HG03066 (cell line): Measurements from ENCODE around the gene DMWD.
"Not testable (repeated sequence)": the region's sequence is repeated elsewhere in the genome, so short reads cannot be mapped to it uniquely, and the experiment has no call there.

Experiments
- ATAC-seq: cut with Tn5 transposase; IDR thresholded peaks from one replicate; pipeline ENCODE4 v1.9.1; 2021; ENCODE audit warnings: low read depth; ENCODE audit not compliant: unreplicated experiment

Gene DMWD

DNA sequence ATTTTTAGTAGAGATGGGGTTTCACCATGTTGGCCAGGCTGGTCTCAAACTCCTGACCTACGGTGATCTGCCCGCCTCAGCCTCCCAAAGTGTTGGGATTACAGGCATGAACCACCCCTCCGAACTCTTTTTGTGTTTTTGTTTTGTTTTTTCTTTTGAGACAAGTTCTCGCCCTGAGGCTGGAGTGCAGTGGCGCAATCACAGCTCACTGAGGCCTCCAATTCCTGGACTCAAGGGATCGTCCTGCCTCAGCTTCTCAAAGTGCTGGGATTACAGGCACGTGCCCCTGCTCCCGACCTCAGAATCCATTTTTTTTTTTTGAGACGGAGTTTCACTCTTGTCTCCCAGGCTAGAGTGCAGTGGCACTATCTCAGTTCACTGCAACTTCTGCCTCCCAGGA, 35.0 kb downstream of the DMWD start:
- ATAC-seq, result no peak

DNA sequence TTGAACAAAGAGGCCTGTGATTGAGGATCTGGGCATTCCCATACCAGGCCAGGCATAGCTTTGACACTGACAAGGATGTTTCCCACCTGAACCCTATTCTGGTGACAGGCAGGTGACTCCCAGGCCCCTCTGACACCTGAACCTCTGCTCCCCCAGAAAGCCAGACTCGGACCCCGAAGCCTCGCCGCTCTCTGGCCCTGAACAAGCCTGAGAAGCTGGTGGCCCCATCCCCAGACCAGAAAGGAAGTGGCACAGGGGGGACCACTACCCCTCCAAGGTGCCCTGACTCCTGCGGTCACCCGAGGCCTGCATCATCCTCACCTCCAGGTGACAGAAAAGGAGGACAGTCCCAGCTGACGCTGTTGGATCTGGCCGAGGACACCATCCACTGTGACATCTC, 38.3 kb downstream of the DMWD start:
- no peak for ATAC-seq

DNA sequence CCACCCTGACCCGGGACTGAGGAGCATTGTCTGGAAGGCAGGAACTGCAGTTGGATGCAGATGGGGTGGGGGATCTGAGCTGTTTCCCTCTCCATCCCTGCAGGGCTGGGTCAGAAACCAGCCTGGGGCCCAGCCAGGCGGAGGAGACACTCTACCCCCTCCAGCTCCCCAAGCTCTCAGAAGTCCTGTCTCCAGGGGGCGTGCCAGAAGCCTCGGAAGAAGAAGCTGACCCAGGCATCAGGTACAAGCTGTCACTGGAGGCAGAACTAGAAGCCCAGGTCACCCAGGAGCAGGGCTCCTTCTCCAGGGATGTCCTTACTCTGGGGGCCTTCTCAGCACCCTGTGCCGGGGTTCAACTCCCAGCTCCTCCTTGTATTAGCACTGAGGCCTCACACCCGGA, 39.1 kb downstream of the DMWD start:
- no peak for ATAC-seq

DNA sequence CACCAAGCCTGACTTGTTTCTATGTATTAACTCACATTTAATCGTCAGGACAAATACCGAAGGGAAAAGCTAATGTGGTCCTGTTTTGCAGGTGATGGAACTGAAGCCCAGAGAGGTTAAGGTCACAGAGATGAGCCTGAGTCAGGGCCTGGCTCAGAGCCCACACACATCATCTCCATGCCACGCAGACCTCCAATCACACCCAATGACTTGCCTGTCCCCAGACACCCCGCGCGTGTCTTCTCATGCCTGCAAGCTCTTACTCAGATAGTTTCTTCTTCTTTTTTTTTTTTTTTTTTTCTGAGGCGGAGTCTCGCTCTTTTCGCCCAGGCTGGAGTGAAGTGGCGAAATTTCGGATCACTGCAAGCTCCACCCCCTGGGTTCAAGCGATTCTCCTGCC, 40.0 kb downstream of the DMWD start:
- no peak for ATAC-seq

DNA sequence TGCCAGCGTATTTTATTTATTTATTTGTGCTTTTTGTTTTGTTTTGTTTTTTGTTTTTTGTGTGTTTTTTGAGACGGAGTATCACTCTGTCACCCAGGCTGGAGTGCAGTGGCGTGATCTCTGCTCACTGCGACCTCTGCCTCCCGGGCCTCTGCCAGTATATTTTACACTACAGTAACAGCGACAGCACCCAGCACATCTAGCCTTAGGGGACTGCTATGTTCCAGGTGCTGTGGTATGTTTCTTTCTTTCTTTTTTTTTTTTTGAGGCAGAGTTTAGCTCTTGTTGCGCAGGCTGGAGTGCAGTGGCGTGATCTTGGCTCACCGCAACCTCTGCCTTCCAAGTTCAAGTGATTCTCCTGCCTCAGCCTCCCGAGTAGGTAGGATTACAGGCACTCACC, 41.2 kb downstream of the DMWD start:
- ATAC-seq, result not testable (repeated sequence)

DNA sequence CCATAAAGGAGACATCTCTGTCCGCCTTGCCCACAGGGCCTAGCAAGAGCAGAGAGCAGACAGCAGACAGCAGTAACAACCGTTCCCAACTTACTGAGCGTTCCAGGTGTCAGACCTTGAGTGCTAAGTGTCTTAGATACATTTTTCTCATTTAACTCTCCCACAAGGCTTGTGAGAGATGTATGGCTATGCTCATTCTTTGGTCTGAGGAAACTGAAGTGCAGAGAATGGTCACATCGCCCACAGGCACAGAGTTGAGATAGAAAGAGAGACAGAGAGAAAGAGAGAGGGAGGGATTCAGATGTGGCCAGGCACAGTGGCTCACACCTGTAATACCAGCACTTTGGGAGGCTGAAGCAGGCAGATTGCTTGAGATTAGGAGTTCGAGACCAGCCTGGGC, 45.1 kb downstream of the DMWD start:
- ATAC-seq, result no peak

DNA sequence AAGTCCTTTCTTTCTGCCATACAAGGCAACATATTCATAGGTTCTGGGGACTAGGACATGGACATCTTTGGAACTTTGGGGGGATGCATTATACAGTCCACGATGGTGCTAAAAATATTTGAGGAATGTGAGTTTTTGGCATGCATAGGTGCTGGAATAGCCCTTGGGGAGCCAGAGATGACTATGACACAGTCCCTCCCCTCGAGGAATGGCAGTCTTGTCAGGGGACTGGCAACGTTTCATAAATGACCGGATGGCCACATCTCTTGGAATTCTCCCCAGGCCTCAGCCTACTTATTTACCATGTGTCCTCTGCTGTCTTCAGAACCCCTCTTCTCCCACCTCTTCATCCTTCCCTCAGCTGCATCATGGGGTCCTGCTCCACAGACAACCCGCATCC, 45.8 kb downstream of the DMWD start:
- ATAC-seq, result no peak

DNA sequence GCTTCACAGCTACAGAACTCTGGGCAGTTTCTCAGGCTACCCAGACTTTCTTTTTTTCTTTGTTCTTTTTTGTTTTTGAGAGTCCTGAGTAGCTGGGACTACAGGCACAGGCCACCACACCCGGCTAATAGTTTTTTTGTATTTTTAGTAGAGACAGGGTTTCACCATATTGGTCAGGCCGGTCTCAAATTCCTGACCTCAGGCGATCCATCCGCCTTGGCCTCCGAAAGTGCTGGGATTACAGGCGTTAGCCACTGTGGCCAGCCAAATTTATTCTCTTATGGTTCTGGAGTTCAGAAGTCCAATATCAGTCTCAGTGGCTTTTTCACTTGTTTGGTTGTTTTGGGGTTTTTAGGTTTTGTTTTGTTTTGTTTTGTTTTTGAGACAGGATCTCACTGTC, 47.0 kb downstream of the DMWD start:
- no peak for ATAC-seq

DNA sequence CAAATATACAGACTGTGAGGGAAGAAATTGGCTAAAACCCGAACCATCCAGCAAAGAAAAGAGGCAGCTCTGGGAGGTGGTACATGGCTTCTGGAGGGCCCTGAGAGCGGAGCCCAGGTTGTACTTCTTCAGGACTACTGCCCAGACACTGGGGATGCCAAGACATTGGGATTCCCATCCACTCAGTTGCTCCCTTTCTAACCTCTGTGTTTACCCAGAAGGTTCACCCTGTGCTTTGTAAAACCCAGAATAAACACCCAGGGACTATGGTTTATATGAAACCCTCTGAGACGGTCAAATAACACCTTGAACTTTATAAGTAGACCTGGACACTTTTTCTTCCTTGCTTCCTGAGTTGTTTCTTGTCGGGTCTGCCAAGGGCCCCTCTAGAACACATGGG, 49.7 kb downstream of the DMWD start:
- ATAC-seq, result no peak

DNA sequence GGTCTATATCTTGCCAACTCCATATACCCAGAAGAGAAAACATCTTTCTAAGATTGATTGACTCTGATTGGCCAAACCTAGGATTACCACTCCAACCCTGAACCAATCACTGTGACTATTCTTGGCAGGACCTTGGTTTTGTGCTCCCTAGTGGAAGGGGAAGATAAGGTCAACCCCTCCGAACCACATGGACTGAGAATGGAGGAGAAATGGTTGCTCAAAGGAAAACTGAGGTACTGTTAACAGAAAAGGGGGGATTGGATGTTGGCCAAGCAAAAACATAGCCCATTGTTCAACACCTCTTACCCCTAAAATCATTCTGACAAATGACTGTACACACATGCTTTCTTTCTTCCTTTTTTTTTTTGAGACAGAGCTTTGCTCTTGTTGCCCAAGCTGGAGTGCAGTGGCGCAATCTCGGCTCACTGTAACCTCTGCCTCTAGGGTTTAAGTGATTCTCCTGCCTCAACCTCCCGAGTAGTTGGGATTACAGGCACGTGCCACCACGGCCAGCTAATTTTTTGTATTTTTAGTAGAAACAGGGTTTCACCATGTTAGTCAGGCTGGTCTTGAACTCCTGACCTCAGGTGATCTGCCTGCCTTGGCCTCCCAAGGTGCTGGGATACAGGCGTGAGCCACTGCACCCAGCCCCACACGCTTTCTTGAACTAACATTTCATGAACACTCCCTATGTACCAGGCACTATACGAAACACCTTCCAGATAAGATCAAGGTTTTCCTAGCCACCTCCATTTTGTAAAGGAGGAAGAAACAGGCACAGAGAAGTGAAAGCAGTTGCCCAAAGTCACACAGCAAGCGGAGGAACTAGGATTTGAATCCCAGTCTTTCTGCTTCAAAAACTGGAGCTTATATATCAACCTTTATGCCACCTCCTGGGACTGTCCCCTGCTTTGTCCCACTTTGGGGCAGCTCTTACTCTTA, 52.9 kb downstream of the DMWD start:
- no peak for ATAC-seq

DNA sequence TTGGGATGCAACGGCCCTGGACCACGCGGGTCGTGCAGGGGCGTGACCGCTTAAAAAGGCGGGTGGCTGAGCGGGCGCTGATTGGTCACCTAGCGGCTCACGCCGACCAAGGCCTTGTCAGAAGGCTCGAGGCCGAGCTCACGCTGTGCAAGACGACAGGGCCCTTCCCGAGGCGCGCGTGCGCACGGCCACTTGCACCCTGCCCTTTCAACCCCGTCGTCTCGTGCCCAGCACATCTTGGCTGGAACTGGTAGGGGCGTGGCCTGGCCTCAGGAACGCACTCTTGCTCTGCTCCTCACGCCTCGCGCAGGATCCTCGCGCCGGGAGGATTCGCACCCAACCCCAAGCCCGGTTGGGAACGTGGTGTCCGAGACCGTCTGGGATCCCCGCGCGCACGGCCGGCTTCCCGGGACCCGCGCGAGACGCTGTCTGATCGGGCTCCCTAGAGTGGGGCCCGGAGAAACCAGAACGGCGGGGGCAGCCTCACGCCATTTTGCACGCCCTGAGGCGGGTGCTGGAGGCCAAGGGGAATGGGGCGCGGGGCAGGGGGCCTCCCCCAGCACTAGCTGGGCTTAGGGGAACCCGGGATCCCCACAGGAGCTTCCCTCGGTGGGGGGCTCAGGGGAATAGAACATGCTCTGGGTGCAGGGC, 59.4 kb downstream of the DMWD start, which contains the start of gene MEIOSIN:
Gene MEIOSIN (plus strand): TSS at position 280 of the 651 bp plus-strand sequence. CDS start 1,938 bp downstream, outside the sequence.
- no peak for ATAC-seq
